ENCODE data around the gene MEIOB. TPM values are rescaled to one million over a fixed set of nuclear protein-coding genes. Genes with fewer than 3 reads are reported as not detected.

The MEIOB gene
- total RNA-seq, 1 donor from 2014 or later = not detected

DNA sequence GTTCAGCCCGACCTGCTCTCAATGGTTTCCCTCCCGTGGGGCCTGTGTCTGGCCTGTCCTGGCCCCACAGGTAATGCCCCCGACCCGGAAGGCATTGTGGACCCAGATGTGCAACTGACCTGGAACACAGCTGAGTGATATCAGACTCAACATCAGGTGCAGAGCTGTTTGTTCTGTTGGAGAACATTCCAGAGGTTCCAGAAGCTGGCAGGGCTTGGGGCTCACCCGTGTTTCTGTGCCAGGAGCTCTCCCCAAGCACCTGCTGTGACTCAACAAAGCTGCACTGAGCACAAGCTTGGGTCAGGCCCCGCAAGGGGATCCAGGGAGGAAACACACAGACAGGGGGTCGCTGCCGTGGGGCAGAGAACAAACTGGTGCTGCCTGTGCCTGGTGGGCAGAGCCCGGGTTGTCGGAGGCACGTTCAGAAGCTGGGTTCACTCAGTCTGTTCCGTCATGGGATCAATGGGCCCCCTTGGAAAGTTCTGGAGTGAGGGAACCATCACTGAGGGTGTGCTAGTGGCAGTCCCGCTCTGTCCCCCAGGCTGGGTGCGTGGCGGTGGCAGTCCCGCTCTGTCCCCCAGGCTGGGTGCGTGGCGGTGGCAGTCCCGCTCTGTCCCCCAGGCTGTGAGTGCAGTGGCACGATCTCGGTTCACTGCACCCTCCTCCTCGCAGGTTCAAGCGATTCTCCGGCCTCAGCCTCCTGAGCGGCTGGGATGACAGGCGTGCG lies 24.1 kb upstream of the MEIOB start:
- Mint-ChIP-seq H3K4me3 (no peak overlapping the region), H3K27me3 (ENCODE audit: low read depth) (peaks cover 25% of the 10 kb centered on the region), H3K27ac (ENCODE audit: unreplicated experiment) (no peak overlapping the region), H3K9me3 (no peaks in the 10 kb centered on the region), H3K4me1 (no peaks in the 10 kb centered on the region), H3K36me3 (ENCODE audit: low read depth) (no peaks in the 10 kb centered on the region)
- no peak for DNase-seq (ENCODE audit: low read depth, low spot score)
- no peak for TF ChIP-seq CTCF (conservative IDR thresholded peaks at IDR 0.05)

- Mint-ChIP-seq H3K27me3 (ENCODE audit: low read depth) (peaks cover 36% of the 10 kb centered on the region), H3K4me1 (no peaks in the 10 kb centered on the region), H3K27ac (ENCODE audit: unreplicated experiment) (no peak overlapping the region), H3K4me3 (no peak overlapping the region), H3K36me3 (ENCODE audit: low read depth) (no peaks in the 10 kb centered on the region), H3K9me3 (no peaks in the 10 kb centered on the region)
- no peak for DNase-seq (ENCODE audit: low read depth, low spot score)
- no peak for TF ChIP-seq CTCF (conservative IDR thresholded peaks at IDR 0.05)
Observed at GRCh38 chr16:1895068-1895467, 23.1 kb upstream of the MEIOB start.

DNA sequence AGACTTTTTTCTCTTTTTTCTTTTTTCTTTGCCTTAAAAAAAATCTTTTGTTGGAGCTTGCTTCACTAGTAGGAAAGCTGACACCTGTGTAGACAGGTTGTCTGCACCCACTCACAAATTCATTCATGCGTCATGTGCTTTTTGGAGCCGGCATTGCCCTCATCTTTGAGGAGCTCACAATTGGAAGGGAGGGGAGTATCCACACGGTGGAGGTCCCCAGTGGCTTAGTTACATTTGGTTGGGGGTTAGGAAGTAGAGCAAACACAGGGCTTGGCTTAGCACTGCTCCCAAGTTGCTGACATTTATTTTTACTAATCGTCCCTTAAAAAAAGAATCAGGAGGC lies 18.7 kb upstream of the MEIOB start:
- Mint-ChIP-seq H3K4me3 (no peak overlapping the region), H3K27me3 (ENCODE audit: low read depth) (peaks cover 37% of the 10 kb centered on the region), H3K4me1 (no peaks in the 10 kb centered on the region), H3K36me3 (ENCODE audit: low read depth) (no peaks in the 10 kb centered on the region), H3K27ac (ENCODE audit: unreplicated experiment) (no peak overlapping the region), H3K9me3 (no peaks in the 10 kb centered on the region)
- TF ChIP-seq CTCF (conservative IDR thresholded peaks at IDR 0.05) = no peak
- no peak for DNase-seq (ENCODE audit: low read depth, low spot score)

DNA sequence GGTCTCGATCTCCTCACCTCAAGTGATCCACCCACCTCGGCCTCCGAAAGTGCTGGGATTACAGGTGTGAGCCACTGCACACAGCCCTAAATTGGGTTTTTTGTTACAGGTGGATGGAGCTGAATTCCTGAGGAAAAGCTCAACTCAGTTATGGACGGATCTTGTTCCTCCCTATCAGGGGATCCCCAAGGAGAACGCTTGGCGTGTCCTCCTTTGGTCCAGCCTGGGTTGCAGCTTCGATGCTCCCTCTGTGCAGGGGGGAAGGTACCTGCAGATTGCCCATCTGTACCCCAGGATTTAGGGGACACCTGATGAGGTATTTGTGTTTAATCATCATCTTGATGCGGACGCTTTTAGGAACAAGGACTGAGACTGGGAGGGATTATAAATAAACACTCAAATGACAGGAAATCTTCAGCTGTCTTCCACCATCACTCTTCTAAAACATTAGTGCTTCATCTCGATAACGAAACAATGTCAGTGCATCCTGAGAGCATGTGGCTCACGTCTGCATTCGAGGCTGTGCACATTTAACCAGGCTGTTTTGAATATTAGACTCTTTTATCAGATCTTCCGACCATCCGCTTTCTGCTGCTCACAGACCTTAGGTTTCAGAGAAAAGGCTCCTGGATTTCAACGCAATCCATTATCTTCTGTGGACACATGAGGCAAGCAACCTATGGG lies 18.2 kb upstream of the MEIOB start:
- H3K36me3 Mint-ChIP-seq (ENCODE audit: low read depth) = no peaks in the 10 kb centered on the region
- TF ChIP-seq CTCF (conservative IDR thresholded peaks at IDR 0.05) = no peak
- no peaks in the 10 kb centered on the region for H3K4me1 Mint-ChIP-seq
- no peaks in the 10 kb centered on the region for H3K9me3 Mint-ChIP-seq
- H3K27me3 Mint-ChIP-seq (ENCODE audit: low read depth) = peaks cover 40% of the 10 kb centered on the region
- H3K4me3 Mint-ChIP-seq = no peak overlapping the region
- no peak overlapping the region for H3K27ac Mint-ChIP-seq (ENCODE audit: unreplicated experiment)
- no peak for DNase-seq (ENCODE audit: low read depth, low spot score)

DNA sequence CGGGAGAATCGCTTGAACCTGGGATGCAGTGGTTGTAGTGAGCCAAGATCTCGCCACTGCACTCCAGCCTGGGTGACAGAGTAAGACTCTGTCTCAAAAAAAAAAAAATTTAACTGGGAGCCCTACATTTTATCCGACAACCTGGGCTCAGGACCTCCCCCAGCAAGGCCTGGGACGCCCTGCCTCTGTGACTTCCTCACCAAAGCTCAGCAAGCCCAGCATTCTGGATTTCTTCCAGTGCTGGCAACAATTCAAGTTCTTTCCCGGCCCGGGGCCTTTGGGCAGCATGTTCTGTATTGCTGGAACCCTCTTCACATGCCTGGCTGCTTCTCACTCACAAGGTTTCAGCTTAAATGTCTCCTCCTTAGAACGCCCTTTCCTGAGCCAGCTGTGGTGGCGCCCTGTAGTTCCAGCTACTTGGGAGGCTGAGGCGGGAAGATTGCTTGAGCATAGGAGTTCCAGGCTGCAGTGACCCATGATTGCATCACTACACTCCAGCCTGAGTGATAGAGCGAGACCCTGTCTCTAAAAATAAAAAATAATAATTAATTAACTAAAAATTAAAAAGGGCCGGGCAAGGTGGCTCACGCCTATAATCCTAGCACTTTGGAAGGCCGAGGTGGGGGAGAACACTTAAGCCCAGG lies 15.9 kb upstream of the MEIOB start:
- Mint-ChIP-seq H3K4me3 (no peak overlapping the region), H3K27ac (ENCODE audit: unreplicated experiment) (no peak overlapping the region), H3K9me3 (no peaks in the 10 kb centered on the region), H3K36me3 (ENCODE audit: low read depth) (no peaks in the 10 kb centered on the region), H3K4me1 (no peaks in the 10 kb centered on the region), H3K27me3 (ENCODE audit: low read depth) (peaks cover 48% of the 10 kb centered on the region)
- no peak for TF ChIP-seq CTCF (conservative IDR thresholded peaks at IDR 0.05)
- no peak for DNase-seq (ENCODE audit: low read depth, low spot score)
